ENCODE data around the gene LILRB3.
"Not testable (repeated sequence)": the region's sequence is repeated elsewhere in the genome, so short reads cannot be mapped to it uniquely, and the experiment has no call there.

Gene LILRB3

DNA sequence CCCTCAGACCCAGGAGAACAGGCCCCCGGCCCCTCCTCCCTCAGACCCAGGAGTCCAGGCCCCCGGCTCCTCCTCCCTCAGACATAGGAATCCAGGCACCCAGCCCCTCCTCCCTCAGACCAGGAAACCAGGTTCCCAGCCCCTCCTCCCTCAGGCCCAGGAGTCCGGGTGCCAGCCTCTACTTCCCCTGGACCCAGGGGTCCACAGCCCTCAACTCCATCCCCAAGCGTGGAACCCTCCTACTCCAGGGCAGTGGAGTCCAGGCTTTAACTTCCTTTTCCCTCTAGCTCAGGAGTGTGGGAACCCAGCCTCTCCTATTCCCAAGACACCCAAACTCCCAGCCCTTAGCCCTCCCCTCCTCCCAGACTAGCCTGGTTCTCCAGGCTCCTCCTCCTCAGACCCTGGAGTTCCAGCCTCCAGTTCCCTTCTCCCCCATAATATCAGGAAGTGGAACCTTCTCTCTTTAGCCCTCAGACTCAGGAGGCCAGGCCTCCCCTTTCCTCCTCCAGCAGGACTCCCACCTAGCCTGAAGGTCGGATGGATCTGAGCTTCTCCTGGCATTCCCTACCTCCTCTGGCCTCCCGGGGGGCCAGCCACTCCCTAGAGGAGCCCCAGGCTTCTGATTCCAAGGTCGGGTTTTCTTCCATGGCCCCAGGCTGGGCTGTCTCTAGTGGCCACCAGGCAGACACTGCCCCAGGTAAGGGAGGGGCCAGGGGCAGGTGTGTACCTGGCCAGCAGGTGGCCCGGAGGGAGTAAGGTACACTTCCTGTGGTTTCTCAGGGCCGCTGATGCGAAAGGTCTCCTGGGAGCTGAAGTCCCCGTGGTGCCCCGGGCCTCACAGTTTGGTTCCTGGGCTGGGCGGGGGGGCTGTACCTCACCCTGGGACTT lies 50.1 kb downstream of the LILRB3 start, which contains the start of gene TMC4:
Gene TMC4 (minus strand): TSS at position 690 of the 888 bp plus-strand sequence. CDS start 43 bp downstream, at position 647.
- H3K18ac ChIP-seq (ENCODE audit: low read length), result peak within 1 kb of the TSS; percentile 14
- peak within 1 kb of the TSS; percentile 3 for H3K27ac ChIP-seq (ENCODE audit: low read depth, low read length)
- DNase-seq, result peak; percentile 94 to 97
- peaks cover 4 to 12% of the 10 kb centered on the region in 2 experiments for H3K4me1 ChIP-seq (ENCODE audit: control insufficient read depth in 1 of 2, insufficient read depth in 2 of 2, low read length in 2 of 2)
- H3K14ac ChIP-seq (ENCODE audit: low read length), result peak within 1 kb of the TSS; percentile 20
- H3K9ac ChIP-seq (ENCODE audit: low read length), result peak within 1 kb of the TSS; percentile 7
- H2BK12ac ChIP-seq (ENCODE audit: low read length), result no peak within 1 kb of the TSS
- no CpG with 5 or more reads among the region's 13 CpGs for WGBS (ENCODE audit: extremely low coverage, insufficient coverage, insufficient read length)
- no peak within 1 kb of the TSS for H2BK5ac ChIP-seq (ENCODE audit: low read depth, low read length, poor library complexity)
- H3K79me2 ChIP-seq (ENCODE audit: control insufficient read depth, insufficient read depth, low read length, poor library complexity), result no peaks in the 10 kb centered on the region
- peak within 1 kb of the TSS; percentile 45 for H3K4me2 ChIP-seq (ENCODE audit: low read length)
- H3K23ac ChIP-seq (ENCODE audit: low read length), result no peak within 1 kb of the TSS
- peak within 1 kb of the TSS; percentile 23 for H3K4me3 ChIP-seq (ENCODE audit: low read depth, low read length)
- H4K8ac ChIP-seq (ENCODE audit: low read depth, low read length), result peak within 1 kb of the TSS; percentile 77
- peak within 1 kb of the TSS; percentile 30 for H4K91ac ChIP-seq (ENCODE audit: low read depth, low read length)
- H4K12ac ChIP-seq (ENCODE audit: low read depth, low read length), result no peak within 1 kb of the TSS
- no peak within 1 kb of the TSS for H2AK5ac ChIP-seq (ENCODE audit: low read length)
- no peak within 1 kb of the TSS for H3K4ac ChIP-seq (ENCODE audit: low read depth, low read length)
- H2BK120ac ChIP-seq (ENCODE audit: insufficient read depth, low read length, poor library complexity), result peak within 1 kb of the TSS; percentile 14
- peaks cover 4% of the 10 kb centered on the region for H3K79me1 ChIP-seq (ENCODE audit: low read length)
- H3K9me3 ChIP-seq (ENCODE audit: insufficient read depth, low read depth, low read length), result peaks cover 1% of the 10 kb centered on the region
- H2AFZ ChIP-seq (ENCODE audit: insufficient read depth, low read length, poor library complexity), result no peak within 1 kb of the TSS
- H3K36me3 ChIP-seq (ENCODE audit: control insufficient read depth in 1 of 2, insufficient read depth in 2 of 2, low read length in 2 of 2), result peaks cover 7 to 14% of the 10 kb centered on the region in 2 experiments
- H3K27me3 ChIP-seq (ENCODE audit: insufficient read depth, low read length), result no peaks in the 10 kb centered on the region

- not testable (repeated sequence) for H4K12ac ChIP-seq (ENCODE audit: low read depth, low read length); H2BK120ac ChIP-seq (ENCODE audit: insufficient read depth, low read length, poor library complexity); H3K9ac ChIP-seq (ENCODE audit: low read length); H2BK5ac ChIP-seq (ENCODE audit: low read depth, low read length, poor library complexity); H3K27ac ChIP-seq (ENCODE audit: low read depth, low read length); H3K14ac ChIP-seq (ENCODE audit: low read length); H3K79me1 ChIP-seq (ENCODE audit: low read length); H2AK5ac ChIP-seq (ENCODE audit: low read length); H3K4ac ChIP-seq (ENCODE audit: low read depth, low read length); H3K9me3 ChIP-seq (ENCODE audit: insufficient read depth, low read depth, low read length); H3K23ac ChIP-seq (ENCODE audit: low read length); H3K79me2 ChIP-seq (ENCODE audit: control insufficient read depth, insufficient read depth, low read length, poor library complexity); H2AFZ ChIP-seq (ENCODE audit: insufficient read depth, low read length, poor library complexity); H4K91ac ChIP-seq (ENCODE audit: low read depth, low read length); H3K4me3 ChIP-seq (ENCODE audit: low read depth, low read length); H3K27me3 ChIP-seq (ENCODE audit: insufficient read depth, low read length); H3K4me2 ChIP-seq (ENCODE audit: low read length); H2BK12ac ChIP-seq (ENCODE audit: low read length); H3K18ac ChIP-seq (ENCODE audit: low read length)
- Histone ChIP-seq H4K8ac (ENCODE audit: low read depth, low read length) (peak overlapping the region; percentile 14), H3K4me1 (ENCODE audit: control insufficient read depth in 1 of 2, insufficient read depth in 2 of 2, low read length in 2 of 2) (peaks cover 4 to 12% of the 10 kb centered on the region in 2 experiments), H3K36me3 (ENCODE audit: control insufficient read depth in 1 of 2, insufficient read depth in 2 of 2, low read length in 2 of 2) (peaks cover 7 to 14% of the 10 kb centered on the region in 2 experiments)
- no CpG with 5 or more reads among the region's 23 CpGs for WGBS (ENCODE audit: extremely low coverage, insufficient coverage, insufficient read length)
- peak in 1 of 2 donors; percentile 52 for DNase-seq
These were observed 50.9 kb downstream of the LILRB3 start for GRCh38 chr19:54171736-54172431.

GRCh38 chr19:54169149-54169740 lies 53.6 kb downstream of the LILRB3 start:
- no peak overlapping the region for H4K8ac ChIP-seq (ENCODE audit: low read depth, low read length)
- H2AK5ac ChIP-seq (ENCODE audit: low read length), result no peak overlapping the region
- no peak overlapping the region for H3K4me2 ChIP-seq (ENCODE audit: low read length)
- peaks cover 4% of the 10 kb centered on the region for H3K79me1 ChIP-seq (ENCODE audit: low read length)
- H3K36me3 ChIP-seq (ENCODE audit: control insufficient read depth in 1 of 2, insufficient read depth in 2 of 2, low read length in 2 of 2), result no peaks in the 10 kb centered on the region
- H3K79me2 ChIP-seq (ENCODE audit: control insufficient read depth, insufficient read depth, low read length, poor library complexity), result no peaks in the 10 kb centered on the region
- H3K4me1 ChIP-seq (ENCODE audit: control insufficient read depth in 1 of 2, insufficient read depth in 2 of 2, low read length in 2 of 2), result peaks cover 4 to 14% of the 10 kb centered on the region in 2 experiments
- no peak overlapping the region for H3K27ac ChIP-seq (ENCODE audit: low read depth, low read length)
- no peak overlapping the region for H3K14ac ChIP-seq (ENCODE audit: low read length)
- no peak overlapping the region for H2BK120ac ChIP-seq (ENCODE audit: insufficient read depth, low read length, poor library complexity)
- no peak overlapping the region for H4K12ac ChIP-seq (ENCODE audit: low read depth, low read length)
- no peaks in the 10 kb centered on the region for H3K27me3 ChIP-seq (ENCODE audit: insufficient read depth, low read length)
- WGBS (ENCODE audit: extremely low coverage, insufficient coverage, insufficient read length), result no CpG with 5 or more reads among the region's 21 CpGs
- no peak overlapping the region for H3K23ac ChIP-seq (ENCODE audit: low read length)
- H3K4ac ChIP-seq (ENCODE audit: low read depth, low read length), result no peak overlapping the region
- H3K9me3 ChIP-seq (ENCODE audit: insufficient read depth, low read depth, low read length), result peaks cover 7% of the 10 kb centered on the region
- no peak overlapping the region for H2BK5ac ChIP-seq (ENCODE audit: low read depth, low read length, poor library complexity)
- no peak overlapping the region for H4K91ac ChIP-seq (ENCODE audit: low read depth, low read length)
- H3K9ac ChIP-seq (ENCODE audit: low read length), result no peak overlapping the region
- no peak overlapping the region for H3K4me3 ChIP-seq (ENCODE audit: low read depth, low read length)
- no peak overlapping the region for H2BK12ac ChIP-seq (ENCODE audit: low read length)
- H3K18ac ChIP-seq (ENCODE audit: low read length), result no peak overlapping the region
- H2AFZ ChIP-seq (ENCODE audit: insufficient read depth, low read length, poor library complexity), result no peak overlapping the region
- DNase-seq, result no peak

DNA sequence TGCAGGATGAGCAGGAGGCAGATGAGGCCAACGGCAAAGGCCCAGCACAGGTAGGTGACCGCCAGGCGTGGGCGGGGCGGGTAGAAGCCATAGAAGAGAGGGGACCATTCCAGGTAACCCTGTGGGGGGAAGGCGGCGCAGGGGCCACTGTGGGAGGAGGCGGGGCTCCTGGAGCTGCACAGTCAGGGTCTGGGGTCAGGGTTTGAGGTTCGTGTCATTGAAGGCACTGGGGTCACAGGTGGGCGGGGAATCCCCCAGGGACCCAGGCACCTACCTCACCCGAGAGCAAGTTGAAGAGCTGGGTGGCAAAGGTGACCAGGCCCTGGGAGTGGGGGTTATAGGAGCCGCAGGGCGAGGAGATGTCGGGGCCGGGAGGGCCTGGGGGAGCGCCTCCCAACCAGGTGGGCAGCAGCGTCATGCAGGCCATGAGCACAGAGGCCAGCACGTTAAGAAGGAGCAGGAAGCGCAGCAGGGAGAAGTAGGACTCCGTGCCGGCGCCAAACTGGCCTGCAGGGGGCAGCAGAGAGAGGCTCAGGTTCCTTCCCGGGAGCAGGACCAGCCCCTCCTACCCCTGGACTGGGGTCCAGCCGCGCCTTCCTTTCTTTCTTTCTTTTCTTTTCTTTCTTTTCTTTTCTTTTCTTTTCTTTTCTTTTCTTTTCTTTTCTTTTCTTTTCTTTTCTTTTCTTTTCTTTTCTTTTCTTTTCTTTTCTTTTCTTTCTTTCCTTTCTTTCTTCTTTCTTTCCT lies 54.5 kb downstream of the LILRB3 start:
- DNase-seq, result peak; percentile 83 to 96
- Histone ChIP-seq H3K79me1 (ENCODE audit: low read length) (peaks cover 4% of the 10 kb centered on the region), H3K27ac (ENCODE audit: low read depth, low read length) (no peak overlapping the region), H3K27me3 (ENCODE audit: insufficient read depth, low read length) (no peaks in the 10 kb centered on the region), H3K79me2 (ENCODE audit: control insufficient read depth, insufficient read depth, low read length, poor library complexity) (no peaks in the 10 kb centered on the region), H3K9me3 (ENCODE audit: insufficient read depth, low read depth, low read length) (peaks cover 6% of the 10 kb centered on the region), H3K4ac (ENCODE audit: low read depth, low read length) (no peak overlapping the region), H3K4me2 (ENCODE audit: low read length) (no peak overlapping the region), H2AK5ac (ENCODE audit: low read length) (no peak overlapping the region), H4K8ac (ENCODE audit: low read depth, low read length) (no peak overlapping the region), H3K4me1 (ENCODE audit: control insufficient read depth in 1 of 2, insufficient read depth in 2 of 2, low read length in 2 of 2) (peaks cover 4 to 13% of the 10 kb centered on the region in 2 experiments), H3K18ac (ENCODE audit: low read length) (no peak overlapping the region), H3K36me3 (ENCODE audit: control insufficient read depth in 1 of 2, insufficient read depth in 2 of 2, low read length in 2 of 2) (no peaks in the 10 kb centered on the region), H3K14ac (ENCODE audit: low read length) (no peak overlapping the region), H3K4me3 (ENCODE audit: low read depth, low read length) (no peak overlapping the region), H4K12ac (ENCODE audit: low read depth, low read length) (no peak overlapping the region), H2BK5ac (ENCODE audit: low read depth, low read length, poor library complexity) (no peak overlapping the region), H2AFZ (ENCODE audit: insufficient read depth, low read length, poor library complexity) (no peak overlapping the region), H2BK120ac (ENCODE audit: insufficient read depth, low read length, poor library complexity) (no peak overlapping the region), H2BK12ac (ENCODE audit: low read length) (no peak overlapping the region), H3K9ac (ENCODE audit: low read length) (no peak overlapping the region), H4K91ac (ENCODE audit: low read depth, low read length) (no peak overlapping the region), H3K23ac (ENCODE audit: low read length) (no peak overlapping the region)
- WGBS (ENCODE audit: extremely low coverage, insufficient coverage, insufficient read length), result no CpG with 5 or more reads among the region's 25 CpGs

Measured in trophoblast cell (in vitro differentiated cells and primary cell).